ENCODE data around the gene CPPED1. TPM values are rescaled to one million over a fixed set of nuclear protein-coding genes. Genes with fewer than 3 reads are reported as not detected.

The CPPED1 gene
- total and polyA plus RNA-seq, 7 donors, result 9.5 to 23.8 (median 11.1) TPM

GRCh38 chr16:12784076-12784475, 19.6 kb downstream of the CPPED1 start:
- no peak for TF ChIP-seq POLR2AphosphoS5 (IDR thresholded peaks at IDR 0.05)
- TF ChIP-seq, protein P1, sequence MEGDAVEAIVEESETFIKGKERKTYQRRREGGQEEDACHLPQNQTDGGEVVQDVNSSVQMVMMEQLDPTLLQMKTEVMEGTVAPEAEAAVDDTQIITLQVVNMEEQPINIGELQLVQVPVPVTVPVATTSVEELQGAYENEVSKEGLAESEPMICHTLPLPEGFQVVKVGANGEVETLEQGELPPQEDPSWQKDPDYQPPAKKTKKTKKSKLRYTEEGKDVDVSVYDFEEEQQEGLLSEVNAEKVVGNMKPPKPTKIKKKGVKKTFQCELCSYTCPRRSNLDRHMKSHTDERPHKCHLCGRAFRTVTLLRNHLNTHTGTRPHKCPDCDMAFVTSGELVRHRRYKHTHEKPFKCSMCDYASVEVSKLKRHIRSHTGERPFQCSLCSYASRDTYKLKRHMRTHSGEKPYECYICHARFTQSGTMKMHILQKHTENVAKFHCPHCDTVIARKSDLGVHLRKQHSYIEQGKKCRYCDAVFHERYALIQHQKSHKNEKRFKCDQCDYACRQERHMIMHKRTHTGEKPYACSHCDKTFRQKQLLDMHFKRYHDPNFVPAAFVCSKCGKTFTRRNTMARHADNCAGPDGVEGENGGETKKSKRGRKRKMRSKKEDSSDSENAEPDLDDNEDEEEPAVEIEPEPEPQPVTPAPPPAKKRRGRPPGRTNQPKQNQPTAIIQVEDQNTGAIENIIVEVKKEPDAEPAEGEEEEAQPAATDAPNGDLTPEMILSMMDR (IDR thresholded peaks at IDR 0.05), result no peak
- TF ChIP-seq POLR2A (IDR thresholded peaks at IDR 0.05), result no peak
- no peak for TF ChIP-seq EP300 (IDR thresholded peaks at IDR 0.05)
- Histone ChIP-seq H3K36me3 (peaks cover 0 to 17% (median 2%) of the 10 kb centered on the region in 4 donors), H3K4me3 (no peak overlapping the region), H3K4me1 (no peaks in the 10 kb centered on the region), H3K27me3 (no peaks in the 10 kb centered on the region), H3K9me3 (peaks cover 0 to 6% (median 2%) of the 10 kb centered on the region in 4 donors), H3K27ac (no peak overlapping the region)
- intact Hi-C loops (cut with DNase I), result no loop called here
- no peak for DNase-seq

GRCh38 chr16:12781777-12782176, 21.9 kb downstream of the CPPED1 start:
- no peak for TF ChIP-seq EP300 (IDR thresholded peaks at IDR 0.05)
- TF ChIP-seq POLR2A (IDR thresholded peaks at IDR 0.05), result no peak
- no peak for TF ChIP-seq POLR2AphosphoS5 (IDR thresholded peaks at IDR 0.05)
- TF ChIP-seq, protein P1 (IDR thresholded peaks at IDR 0.05), result no peak
- H3K36me3 ChIP-seq, result peaks cover 0 to 17% (median 2%) of the 10 kb centered on the region in 4 donors
- DNase-seq, result no peak
- H3K4me3 ChIP-seq, result no peak overlapping the region
- no peaks in the 10 kb centered on the region for H3K27me3 ChIP-seq
- H3K9me3 ChIP-seq, result peaks cover 0 to 6% (median 0%) of the 10 kb centered on the region in 4 donors
- 87 to 92% methylated on average over 8 of the region's 8 CpGs for WGBS, 2 donors
- no peak overlapping the region for H3K27ac ChIP-seq
- intact Hi-C loops (cut with DNase I), result no loop called here
- no peaks in the 10 kb centered on the region for H3K4me1 ChIP-seq

GRCh38 chr16:12780467-12780866, 23.2 kb downstream of the CPPED1 start:
- peaks cover 0 to 17% (median 2%) of the 10 kb centered on the region in 4 donors for H3K36me3 ChIP-seq
- 89 to 91% methylated on average over 2 of the region's 2 CpGs for WGBS, 2 donors
- peaks cover 0 to 6% (median 0%) of the 10 kb centered on the region in 4 donors for H3K9me3 ChIP-seq
- H3K4me3 ChIP-seq, result no peak overlapping the region
- no peaks in the 10 kb centered on the region for H3K27me3 ChIP-seq
- no peaks in the 10 kb centered on the region for H3K4me1 ChIP-seq
- TF ChIP-seq POLR2A (IDR thresholded peaks at IDR 0.05) (no peak), POLR2AphosphoS5 (IDR thresholded peaks at IDR 0.05) (no peak), EP300 (IDR thresholded peaks at IDR 0.05) (no peak)
- TF ChIP-seq, protein P1 (IDR thresholded peaks at IDR 0.05), result no peak
- no peak overlapping the region for H3K27ac ChIP-seq
- no peak for DNase-seq
- intact Hi-C loops (cut with DNase I), result no loop called here

DNA sequence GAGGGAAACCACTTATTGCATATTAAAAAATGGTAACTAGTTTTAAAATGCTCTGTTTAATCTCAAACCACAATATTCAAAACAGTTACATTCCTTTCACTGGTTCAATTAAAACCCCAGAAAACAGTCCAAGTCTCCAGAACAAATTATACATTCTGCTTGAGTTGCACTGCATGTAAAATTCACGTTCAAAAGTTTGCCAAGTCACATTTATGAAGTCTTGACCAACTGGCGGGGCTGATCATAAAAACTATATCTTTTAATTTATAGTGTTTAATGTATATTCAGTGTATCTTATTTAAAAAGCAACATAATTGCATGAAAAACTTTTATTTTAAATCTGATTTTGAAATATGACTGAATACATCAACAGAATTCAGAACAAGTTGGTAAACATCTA, 25.0 kb downstream of the CPPED1 start:
- Histone ChIP-seq H3K9me3 (peaks cover 0 to under 1% (median 0%) of the 10 kb centered on the region in 4 donors), H3K4me3 (no peak overlapping the region), H3K4me1 (no peaks in the 10 kb centered on the region), H3K27ac (no peak overlapping the region), H3K36me3 (peaks cover 0 to 21% (median 2%) of the 10 kb centered on the region in 4 donors), H3K27me3 (no peaks in the 10 kb centered on the region)
- TF ChIP-seq POLR2A (IDR thresholded peaks at IDR 0.05) (no peak), POLR2AphosphoS5 (IDR thresholded peaks at IDR 0.05) (no peak), EP300 (IDR thresholded peaks at IDR 0.05) (no peak)
- TF ChIP-seq, protein P1 (IDR thresholded peaks at IDR 0.05), result no peak
- WGBS, 2 donors, result 86 to 91% methylated on average over 2 of the region's 2 CpGs
- intact Hi-C loops (cut with DNase I), result no loop called here
- DNase-seq, result no peak

GRCh38 chr16:12775656-12776236, 27.9 kb downstream of the CPPED1 start:
- intact Hi-C loops (cut with DNase I), result no loop called here
- TF ChIP-seq POLR2AphosphoS5 (IDR thresholded peaks at IDR 0.05), result no peak
- TF ChIP-seq EP300 (IDR thresholded peaks at IDR 0.05), result no peak
- TF ChIP-seq, protein P1 (IDR thresholded peaks at IDR 0.05), result no peak
- no peak for TF ChIP-seq POLR2A (IDR thresholded peaks at IDR 0.05)
- Histone ChIP-seq H3K27me3 (no peaks in the 10 kb centered on the region), H3K4me3 (no peak overlapping the region), H3K36me3 (peaks cover 0 to 18% (median 2%) of the 10 kb centered on the region in 4 donors), H3K27ac (no peak overlapping the region), H3K9me3 (no peaks in the 10 kb centered on the region), H3K4me1 (no peaks in the 10 kb centered on the region)
- WGBS, 2 donors, result 90 to 91% methylated on average over 4 of the region's 4 CpGs
- no peak for DNase-seq

All from sigmoid colon (tissue), 7 donors.